GM20431 (cell line): ENCODE measurements around the gene DDR1.

Source experiments
- in situ Hi-C: fragments of 300-500 bp; cut with MseI, MboI; formaldehyde crosslinking; loops from one replicate; pipeline ENCODE4 v1.15.0; 2020; ENCODE audit warnings: low sequenced_read_pairs; ENCODE audit not compliant: unreplicated experiment

DDR1 gene

DNA sequence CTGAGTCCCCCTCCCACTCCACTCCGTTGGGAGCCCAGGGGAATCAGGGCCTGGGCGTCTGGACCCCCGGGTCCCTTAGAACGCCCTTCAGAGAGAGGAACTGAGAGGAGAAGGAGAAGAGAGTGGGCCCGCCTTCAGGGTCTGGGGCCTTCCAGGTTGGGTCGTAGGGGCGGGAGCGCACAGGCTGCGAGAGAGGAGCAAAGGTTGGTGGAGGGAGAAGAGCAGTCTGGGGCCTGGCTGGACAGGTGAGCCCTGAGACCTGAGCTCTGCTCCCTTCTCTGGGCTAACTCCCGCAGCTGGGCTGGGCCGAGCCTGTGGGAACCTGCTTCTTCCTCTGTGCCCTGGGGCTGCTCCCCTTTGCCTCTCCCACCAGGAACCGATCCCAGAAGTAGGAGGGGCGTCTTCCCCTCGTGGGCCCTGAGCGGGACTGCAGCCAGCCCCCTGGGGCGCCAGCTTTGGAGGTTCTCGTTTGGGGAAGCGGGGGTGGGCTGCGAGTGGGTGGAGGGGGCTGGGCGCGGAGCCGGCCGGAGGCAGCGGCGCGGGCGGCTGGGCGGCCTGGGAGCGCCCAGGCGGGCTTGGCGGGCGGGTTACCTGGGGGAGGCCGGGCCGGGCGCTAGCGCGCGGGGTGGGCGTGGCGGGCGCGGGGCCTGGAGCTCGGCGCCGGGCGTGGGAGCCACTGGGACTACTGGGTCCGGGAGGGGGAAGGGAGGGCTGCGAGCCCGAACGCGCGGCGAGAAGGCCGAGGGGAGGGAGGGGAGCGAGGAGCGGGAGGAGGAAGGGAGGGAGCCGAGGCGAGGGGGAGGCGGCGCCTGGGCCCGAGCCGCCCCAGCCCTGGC, at the start of gene DDR1:
TSS of gene DDR1 (plus strand) at position 835 of the 836 bp plus-strand sequence. CDS start 4,211 bp downstream, outside the sequence.
- in situ Hi-C loops, result no loop called here

DNA sequence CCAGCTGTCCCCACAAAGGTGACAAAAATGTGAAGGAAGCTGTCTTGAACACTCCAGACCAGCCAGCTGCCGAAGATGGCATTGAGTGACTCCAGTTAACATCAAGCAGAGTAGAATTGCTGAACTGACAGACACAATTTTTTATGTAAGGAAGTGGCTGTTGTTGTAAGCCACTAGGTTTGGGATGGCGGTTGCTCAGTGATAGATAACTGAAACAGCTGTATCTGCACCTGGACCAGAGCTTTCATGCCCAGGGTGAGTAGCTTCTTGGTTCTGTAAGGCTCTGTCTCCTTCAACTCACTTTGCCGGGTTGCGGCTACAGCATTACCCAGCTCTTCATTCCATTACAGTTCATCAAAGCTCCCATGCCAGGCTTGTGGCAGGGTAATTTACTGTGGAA, 49.7 kb upstream of the DDR1 start:
- in situ Hi-C loops, result loop anchor here (25.0 kb wide), 1 partner anchor 228 kb away; no protein-coding TSS in a partner anchor

DNA sequence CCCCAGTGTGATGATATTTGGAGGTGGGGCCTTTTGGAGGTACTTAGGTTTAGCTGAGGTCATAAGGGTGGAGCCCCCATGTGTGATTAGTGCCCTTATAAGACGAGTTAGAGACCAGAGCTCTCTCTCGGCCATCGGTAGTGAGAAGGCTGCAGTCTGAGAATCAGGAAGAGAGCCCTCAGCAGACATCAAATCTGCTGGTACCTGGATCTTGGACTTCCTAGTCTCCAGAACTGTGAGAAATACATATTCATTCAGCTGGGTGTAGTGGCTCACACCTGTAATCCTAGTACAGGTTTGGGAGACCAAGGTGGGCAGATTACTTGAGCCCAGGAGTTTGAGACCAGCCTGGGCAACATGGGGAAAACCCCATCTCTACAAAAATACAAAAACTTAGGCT, 48.7 kb upstream of the DDR1 start:
- in situ Hi-C loops, result loop anchor here (25.0 kb wide), 1 partner anchor 227 kb away; no protein-coding TSS in a partner anchor

DNA sequence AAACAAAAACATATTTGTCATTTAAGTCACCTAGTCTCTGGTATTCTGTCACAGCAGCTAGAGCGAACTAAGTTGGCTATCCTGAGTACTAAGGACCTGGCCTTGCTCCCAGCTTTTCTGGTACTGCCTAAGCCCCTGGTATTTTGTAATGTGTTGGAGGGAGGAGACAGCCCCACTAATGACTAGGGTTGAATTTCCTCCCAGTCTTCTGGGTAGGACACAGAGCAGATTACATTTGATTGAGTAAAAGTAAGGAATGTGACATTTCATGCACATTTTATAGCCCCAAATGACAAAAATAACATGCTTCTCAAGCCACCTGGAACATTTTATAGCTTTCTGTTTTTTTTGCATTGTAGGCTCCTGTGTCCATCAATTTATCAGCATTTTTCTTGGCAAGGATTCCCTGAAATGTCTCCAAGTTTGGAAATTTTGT, 47.9 kb upstream of the DDR1 start:
- in situ Hi-C loops, result loop anchor here (25.0 kb wide), 1 partner anchor 226 kb away; no protein-coding TSS in a partner anchor

DNA sequence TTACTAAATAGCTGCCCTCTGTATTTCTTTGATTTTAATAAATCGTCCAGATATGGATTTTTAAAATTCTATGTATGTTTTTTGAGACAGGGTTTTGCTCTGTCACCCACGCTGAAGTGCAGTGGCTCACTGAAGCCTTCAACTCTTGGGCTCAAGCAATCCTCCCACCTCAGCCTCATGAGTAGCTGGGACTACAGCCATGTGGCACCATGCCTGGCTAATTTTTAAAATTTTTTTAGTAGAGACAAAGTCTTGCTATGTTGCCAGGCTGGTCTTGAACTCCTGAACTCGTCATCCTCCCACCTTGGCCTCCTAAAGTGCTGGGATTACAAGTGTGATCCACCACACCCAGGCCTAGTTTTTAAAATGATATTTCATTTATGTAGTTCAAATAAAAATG, 47.4 kb upstream of the DDR1 start:
- in situ Hi-C loops, result loop anchor here (25.0 kb wide), 1 partner anchor 225 kb away; no protein-coding TSS in a partner anchor

DNA sequence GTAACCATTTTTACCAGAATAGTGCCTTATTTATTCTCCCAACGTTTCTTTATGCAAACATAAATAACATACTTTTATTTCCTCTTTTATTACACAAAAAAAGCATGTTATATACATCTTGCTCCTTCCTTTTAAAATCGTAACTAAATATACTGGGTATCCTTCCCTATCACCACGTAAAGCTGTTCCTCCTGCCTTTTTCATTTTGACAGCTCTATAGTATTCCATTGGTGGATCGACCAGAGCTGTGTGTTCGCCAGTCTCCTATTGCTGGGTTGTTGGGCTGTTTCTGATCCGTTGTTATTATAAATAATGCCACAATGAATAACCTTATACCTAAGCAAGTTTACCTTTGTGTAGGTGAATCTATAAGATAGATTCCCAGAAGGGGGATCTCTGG, 46.9 kb upstream of the DDR1 start:
- in situ Hi-C loops, result loop anchor here (25.0 kb wide), 1 partner anchor 225 kb away; no protein-coding TSS in a partner anchor

DNA sequence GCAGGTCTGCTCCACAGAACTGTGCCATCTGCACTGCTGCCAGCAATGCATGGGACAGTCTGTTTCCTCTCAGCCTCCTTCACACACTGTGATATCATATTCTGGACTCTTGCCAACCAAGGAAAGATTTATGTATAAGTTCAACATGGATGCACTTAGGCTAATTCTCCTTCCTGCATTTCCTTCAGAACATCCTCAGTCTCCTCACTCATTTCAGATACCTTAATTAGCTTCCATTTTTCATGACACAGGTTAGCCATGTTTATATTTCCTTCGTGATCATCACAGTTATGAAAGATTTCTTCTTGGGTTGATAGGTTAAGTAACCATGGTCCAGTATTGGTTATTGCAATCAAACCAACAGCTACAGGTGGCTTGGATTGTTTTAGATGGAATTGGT, 46.4 kb upstream of the DDR1 start:
- in situ Hi-C loops, result loop anchor here (25.0 kb wide), 1 partner anchor 224 kb away; no protein-coding TSS in a partner anchor

DNA sequence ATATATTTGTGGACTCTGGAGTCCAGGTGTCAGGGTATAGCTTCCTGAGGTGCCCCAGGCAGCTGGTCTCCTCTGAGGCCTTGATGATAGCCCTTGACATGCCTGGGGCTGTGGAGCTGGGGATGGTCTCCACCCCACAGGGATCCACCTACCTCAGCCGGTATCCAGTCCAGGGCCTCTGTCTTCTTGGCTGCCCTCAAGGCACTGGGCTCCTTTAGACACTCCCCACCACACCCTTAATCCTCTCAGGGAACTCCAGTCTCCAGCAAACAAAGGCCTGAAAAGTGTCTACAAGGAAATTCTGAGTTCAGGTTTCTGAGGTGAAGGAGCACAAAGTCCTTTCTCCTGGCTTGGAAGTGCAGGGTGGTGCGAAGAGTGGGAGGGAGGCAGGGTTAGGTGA, 44.6 kb upstream of the DDR1 start:
- in situ Hi-C loops, result loop anchor here (25.0 kb wide), 1 partner anchor 223 kb away; no protein-coding TSS in a partner anchor

DNA sequence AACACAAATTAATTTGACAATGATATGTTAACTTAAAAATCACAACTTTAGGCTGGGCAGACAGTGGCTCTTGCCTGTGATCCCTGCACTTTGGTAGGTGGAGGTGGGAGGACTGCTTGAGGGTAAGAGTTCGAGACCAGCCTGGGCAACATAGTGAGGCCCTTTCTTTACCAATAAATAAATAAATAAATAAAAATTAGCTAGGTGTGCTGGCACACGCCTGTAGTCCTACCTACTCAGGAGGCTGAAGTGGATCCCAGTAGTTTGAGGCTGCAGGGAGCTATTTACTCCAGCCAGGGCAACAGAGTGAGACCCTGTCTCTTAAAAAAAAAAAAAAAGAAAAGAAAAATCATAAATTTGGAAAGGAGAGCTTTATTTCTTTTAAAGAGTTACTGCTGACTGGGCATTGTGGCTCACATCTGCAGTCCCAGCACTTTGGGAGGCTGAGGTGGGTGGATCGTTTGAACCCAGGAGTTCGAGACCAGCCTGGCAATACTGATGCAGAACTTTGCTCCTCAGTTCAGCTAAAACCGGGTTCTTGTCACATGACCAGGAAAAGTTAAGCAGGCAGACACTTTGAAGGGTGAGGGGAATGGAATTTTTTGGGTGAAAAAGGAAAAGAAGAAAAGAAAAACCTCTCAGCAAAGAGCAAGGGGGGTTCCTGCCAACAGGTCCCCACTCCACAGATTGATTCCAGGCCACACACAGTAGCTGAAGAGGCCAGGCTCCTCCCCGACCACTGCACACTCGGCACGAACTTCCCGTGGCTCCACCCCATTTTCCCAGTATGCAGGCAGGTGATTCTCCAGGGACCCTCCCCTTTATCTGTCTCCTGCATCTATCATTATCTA, 44.0 kb upstream of the DDR1 start:
- in situ Hi-C loops, result loop anchor here (25.0 kb wide), 1 partner anchor 222 kb away; no protein-coding TSS in a partner anchor

DNA sequence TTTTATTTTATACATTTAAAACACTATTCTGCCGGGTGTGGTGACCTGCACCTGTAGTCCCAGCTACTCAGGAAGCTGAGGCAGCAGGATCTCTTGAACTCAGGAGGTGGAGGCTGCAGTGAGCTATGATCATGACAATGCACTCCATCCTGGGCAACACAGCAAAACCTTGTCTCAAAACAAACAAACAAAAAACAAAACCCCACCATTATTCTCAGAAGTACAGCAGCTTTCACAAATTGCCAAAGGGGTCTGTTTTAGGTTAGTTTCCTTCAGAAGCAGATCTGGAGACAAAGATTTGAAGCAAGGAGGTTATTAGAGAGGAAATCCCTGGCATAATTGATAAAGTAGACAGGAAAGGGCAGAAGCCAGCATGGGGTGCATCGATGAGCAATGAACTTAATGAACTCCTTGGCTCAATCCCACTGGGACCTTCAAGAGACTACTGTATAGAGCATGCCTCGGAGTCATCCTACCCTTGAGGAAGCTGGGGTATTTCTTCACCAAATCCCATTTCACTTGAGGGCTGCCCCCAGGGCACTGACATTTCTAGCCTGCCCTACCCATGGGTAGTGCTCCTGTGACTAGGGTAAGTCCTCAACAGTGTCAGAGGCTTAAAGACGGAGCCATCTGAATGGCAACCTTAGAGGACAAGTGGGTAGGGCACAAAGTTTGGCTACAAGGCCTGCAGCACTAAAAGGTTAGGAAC, 43.2 kb upstream of the DDR1 start:
- in situ Hi-C loops, result loop anchor here (25.0 kb wide), 1 partner anchor 221 kb away; no protein-coding TSS in a partner anchor

DNA sequence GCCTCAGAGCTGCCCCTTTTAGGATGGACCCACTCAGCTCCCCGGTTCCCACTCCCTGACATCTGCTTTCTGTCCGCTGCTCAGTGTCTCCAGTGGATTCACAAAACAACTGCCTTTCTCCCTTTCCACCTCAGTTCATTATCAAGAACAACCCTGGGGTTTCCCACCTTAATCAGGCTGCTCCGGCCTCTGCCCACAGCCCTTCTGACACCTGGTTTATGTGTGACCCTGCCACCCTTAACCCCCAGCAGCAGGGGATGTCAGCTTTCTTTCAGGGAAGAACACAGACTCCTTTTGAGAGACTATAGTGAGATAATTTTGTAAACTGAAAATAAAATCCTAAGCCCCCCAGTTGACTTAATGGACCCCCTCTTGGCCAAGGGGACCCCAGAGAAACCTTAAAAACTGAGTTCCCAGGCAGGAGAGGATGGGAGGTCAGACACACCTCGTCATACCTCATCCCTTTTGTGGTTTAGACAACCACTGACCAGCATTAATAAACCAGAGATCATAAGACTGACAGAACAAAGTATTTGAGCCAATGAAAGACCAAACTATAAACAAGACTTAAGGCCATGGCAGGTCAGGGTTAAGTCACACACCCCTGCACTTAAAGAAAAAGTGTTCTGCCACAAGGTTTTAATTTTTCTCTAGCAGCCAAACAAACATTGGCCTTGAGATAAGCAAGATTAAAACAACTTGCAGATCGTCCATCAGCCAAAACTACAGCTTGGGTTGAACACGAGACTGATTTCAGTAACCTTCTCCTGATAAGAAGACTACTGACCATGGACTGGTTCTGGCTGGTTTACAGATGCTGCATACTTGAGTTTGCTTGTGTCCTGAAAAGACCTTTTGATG, 42.4 kb upstream of the DDR1 start:
- in situ Hi-C loops, result loop anchor here (25.0 kb wide), 1 partner anchor 220 kb away; no protein-coding TSS in a partner anchor

DNA sequence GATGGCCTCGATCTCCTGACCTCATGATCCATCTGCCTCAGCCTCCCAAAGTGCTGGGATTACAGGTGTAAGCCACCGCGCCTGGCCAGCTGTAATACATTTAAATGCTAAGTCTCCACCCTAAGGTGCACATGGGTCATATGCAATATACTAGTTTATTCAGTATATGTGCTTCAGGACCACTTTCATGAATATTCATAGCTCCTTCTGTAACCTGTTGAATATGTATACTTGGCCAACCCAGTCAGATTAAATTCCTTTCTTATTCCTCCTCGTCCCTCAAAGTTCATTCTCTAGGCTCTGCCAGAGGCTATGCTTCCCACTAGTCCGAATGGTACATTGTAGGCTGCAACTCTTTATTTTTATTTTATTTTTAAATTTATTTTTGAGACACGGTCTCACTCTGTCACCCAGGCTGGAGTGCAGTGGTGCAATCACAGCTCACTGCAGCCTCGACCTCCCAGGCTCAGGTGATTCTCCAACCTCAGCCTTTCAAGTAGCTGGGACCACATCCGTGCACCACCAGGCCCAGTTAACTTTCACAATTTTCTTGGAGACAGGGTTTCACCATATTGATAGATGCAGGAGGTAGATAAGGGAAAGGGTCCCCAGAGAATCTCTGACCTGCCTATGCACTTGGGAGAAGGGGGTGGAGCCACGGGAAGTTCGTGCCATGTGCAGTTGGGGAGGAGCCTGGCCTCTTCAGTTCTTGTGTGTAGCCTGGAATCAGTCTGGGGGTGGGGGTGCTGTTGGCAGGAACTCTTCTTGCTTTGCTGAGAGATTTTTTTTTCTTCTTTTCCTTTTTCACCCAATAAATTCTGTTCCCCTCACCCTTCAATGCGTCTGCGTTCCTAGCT, 41.3 kb upstream of the DDR1 start:
- in situ Hi-C loops, result loop anchor here (25.0 kb wide), 1 partner anchor 219 kb away; no protein-coding TSS in a partner anchor

DNA sequence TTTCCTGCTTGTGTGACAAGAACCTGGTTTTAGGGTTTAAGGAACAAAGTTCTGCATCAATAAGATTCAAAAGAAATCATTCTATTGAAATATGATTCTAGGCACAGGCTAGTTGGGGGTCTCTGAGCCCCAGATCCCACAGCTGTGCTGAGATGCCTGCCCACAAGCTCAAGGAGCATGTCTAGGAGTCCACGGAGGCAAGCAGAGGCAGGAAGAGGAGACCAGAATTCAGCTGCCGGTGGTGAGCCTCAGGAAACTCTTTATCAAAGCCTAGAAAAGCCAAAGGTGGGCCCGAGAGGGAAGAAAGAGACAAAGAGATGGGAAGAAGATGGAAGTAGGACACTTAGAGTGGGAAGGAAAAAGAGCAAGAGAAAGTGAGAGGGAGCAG, 40.7 kb upstream of the DDR1 start:
- in situ Hi-C loops, result loop anchor here (25.0 kb wide), 1 partner anchor 219 kb away; no protein-coding TSS in a partner anchor

DNA sequence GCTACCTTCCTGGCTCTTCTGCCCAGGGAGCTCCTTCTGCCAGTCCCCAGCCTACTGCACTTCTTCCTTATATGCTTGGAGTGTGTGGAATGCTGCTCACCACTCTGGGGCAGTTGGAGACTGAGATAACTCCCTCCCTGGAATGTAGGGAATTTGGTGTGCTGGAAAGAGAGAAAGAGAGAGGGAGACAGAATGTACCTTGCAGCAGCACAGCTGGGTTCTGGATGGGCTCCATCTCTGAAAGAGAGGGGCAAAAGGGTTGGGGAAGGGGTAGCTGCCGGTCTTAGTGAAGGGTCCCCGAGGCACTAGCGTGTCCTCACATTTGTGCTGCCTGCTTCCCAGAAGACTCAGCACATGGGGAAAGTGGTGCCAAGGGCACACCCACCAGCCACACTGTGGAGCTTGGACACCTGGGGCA, 40.2 kb upstream of the DDR1 start:
- in situ Hi-C loops, result loop anchor here (25.0 kb wide), 1 partner anchor 218 kb away; no protein-coding TSS in a partner anchor

DNA sequence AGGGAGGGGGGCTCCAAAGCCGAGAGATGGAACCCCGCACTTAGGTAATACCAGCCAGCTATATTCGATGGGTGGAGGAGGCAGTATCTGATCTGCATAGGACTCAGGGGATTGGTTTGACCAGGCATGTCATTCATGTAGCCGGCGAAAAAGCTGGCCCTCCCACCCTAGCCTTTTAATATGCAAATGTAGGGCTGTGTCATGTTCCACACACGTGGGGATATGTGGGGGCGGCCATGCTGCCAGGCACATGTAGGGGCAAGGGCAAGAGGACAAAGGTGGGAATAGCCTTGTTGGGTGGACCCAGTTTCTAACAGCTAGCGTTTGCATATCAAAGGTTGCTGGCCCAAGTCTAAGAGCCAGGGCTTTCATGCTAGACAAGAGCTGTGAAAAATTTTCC, 39.1 kb upstream of the DDR1 start:
- in situ Hi-C loops, result loop anchor here (25.0 kb wide), 1 partner anchor 217 kb away; no protein-coding TSS in a partner anchor

DNA sequence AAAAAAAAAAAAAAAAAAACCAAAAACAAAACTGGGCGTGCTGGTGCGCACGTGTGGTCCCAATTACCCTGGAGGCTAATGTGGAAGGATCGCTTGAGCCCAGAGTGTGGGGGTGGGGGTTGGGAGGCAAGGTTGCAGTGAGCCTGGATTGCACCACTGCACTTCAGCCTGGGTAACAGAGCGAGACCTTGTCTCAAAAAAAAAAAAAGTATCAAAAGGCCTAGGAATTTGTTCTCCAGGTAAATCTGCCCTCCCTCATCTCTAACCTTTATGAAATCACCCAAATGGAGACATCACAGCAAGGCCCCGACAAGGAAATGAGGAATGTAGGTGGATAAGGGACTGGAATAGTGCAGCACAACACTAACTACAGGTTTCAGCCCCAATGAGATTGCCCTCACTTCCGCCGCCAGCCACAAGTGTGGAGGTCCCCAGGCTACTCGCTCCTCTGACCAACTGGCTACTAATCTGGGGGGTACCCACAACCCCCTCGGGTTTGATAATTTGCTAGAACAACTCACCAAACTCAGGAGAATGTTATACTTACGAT, 36.8 kb upstream of the DDR1 start:
- in situ Hi-C loops, result loop anchor here (25.0 kb wide), 1 partner anchor 215 kb away; no protein-coding TSS in a partner anchor

DNA sequence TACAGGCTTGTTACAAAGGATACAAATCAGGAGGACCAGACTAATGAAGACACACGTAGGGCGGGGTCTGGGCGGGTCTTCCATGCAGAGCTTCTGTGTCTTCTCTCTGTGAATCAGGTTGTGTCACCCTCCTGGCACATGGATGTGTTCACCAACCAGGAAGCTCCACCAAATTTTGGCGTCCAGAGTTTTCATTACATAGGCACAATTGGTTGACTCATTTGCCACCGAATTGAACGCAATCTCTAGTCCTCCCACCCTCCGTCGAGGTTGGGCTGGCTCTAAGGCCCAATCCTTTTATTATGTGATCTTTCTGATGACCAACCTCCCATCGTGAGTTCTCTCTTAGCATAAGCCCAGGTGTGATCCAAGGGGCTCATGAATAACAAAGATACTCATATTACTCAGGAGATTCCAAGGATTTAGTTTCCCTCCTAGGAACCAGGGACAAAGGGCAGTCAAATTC, 36.3 kb upstream of the DDR1 start:
- in situ Hi-C loops, result loop anchor here (25.0 kb wide), 1 partner anchor 214 kb away; no protein-coding TSS in a partner anchor
